Esophagus squamous epithelium (tissue), 4 donors: ENCODE data around the gene LSP1.

ENCODE experiments used
- CTCF ChIP-seq, 6 experiments: fragments of 450-650 bp in 4 of 6; fragments of 200-600 bp in 2 of 6; sonication (generic) in 2 of 6; IDR thresholded peaks; one replicate each; pipeline ENCODE4 v1.5.1; 2016 to 2019; ENCODE audit warnings: antibody characterized with exemption in 6 of 6, mild to moderate bottlenecking in 4 of 6, moderate library complexity in 4 of 6
- POLR2A ChIP-seq, 4 donors: fragments of 450-650 bp; IDR thresholded peaks; one replicate each; pipeline ENCODE4 v1.6.1; 2017; ENCODE audit warnings: antibody characterized with exemption in 4 of 4, mild to moderate bottlenecking in 4 of 4, moderate library complexity in 3 of 4

DNA sequence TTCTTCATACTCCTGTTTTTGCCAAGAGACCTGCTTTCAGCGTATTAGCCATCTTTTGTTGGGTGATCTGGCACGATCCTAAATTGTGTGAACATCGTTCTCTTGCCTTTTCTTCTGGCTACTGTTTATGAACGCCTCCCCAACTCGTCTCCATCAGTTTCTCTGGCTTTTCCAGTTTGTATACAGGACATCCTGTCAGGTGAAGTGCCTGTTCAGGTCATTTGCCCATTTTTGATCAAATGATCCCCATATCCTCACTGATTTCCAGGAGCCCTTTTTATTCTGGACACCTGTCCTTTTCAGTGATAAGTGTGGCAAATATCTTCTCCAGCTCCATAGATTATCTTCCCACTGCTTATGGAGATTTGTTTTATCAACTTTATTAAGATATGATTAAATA is 40.6 kb upstream of the LSP1 start:
- no peak for TF ChIP-seq CTCF (IDR thresholded peaks at IDR 0.05)
- TF ChIP-seq POLR2A (IDR thresholded peaks at IDR 0.05), result no peak
